ENCODE measurements around the gene CCDC86.

Gene CCDC86

GRCh38 chr11:60899046-60899936, 57.4 kb downstream of the CCDC86 start:
- peak in 1 of 2 experiments; percentile 1 for DNase-seq

- no peak for DNase-seq
These were observed 58.1 kb downstream of the CCDC86 start for GRCh38 chr11:60899977-60900376.

All from cerebellar nuclear complex (tissue), 1 donor.